ENCODE measurements around the gene POLR2H. TPM values are rescaled to one million over a fixed set of nuclear protein-coding genes. Genes with fewer than 3 reads are reported as not detected.

Gene POLR2H
- 10 to 100 TPM; 87.1 to 91.3 (median 90.0) TPM for polyA plus RNA-seq (ENCODE audit: insufficient read length in 3 of 3)

GRCh38 chr3:184361532-184361931 lies at the start of gene POLR2H, which contains the start of gene CLCN2:
Gene POLR2H, plus strand, starts transcription at chr3:184361710. Its CDS starts 1,783 bp downstream, at chr3:184363493.
Gene CLCN2, minus strand, starts transcription at chr3:184361605. Its CDS starts 126 bp downstream, at chr3:184361479.
- DNase-seq (ENCODE audit: low read depth in 3 of 3, low spot score in 2 of 3): peak in 2 of 3 donors; percentile 55 to 71

GRCh38 chr3:184314363-184314699 lies 47.2 kb upstream of the POLR2H start, which contains the start of gene EIF4G1:
Gene EIF4G1, plus strand, starts transcription at chr3:184314606. Its CDS starts 1,191 bp downstream, at chr3:184315797.
- peak in 2 of 3 donors; percentile 70 to 83 for DNase-seq (ENCODE audit: low read depth in 3 of 3, low spot score in 2 of 3)

GRCh38 chr3:184314700-184315542 lies 46.6 kb upstream of the POLR2H start:
- DNase-seq (ENCODE audit: low read depth in 3 of 3, low spot score in 2 of 3): peak in 1 of 3 donors; percentile 24

DNA sequence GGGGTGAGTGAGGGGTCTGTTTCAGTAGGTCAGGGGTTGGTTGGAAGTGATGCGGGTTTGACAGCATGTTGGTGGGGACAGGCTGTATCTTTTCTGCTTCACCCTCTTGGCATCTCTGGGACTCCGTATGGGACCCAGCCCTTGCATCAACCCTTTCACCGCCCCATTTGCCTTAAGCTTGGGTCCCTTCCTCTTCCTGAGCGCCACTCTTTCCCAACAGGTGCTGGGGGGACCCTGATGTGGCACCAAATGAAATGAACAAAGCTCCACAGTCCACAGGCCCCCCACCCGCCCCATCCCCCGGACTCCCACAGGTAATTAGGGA lies 46.0 kb upstream of the POLR2H start:
- DNase-seq (ENCODE audit: low read depth in 3 of 3, low spot score in 2 of 3): no peak

DNA sequence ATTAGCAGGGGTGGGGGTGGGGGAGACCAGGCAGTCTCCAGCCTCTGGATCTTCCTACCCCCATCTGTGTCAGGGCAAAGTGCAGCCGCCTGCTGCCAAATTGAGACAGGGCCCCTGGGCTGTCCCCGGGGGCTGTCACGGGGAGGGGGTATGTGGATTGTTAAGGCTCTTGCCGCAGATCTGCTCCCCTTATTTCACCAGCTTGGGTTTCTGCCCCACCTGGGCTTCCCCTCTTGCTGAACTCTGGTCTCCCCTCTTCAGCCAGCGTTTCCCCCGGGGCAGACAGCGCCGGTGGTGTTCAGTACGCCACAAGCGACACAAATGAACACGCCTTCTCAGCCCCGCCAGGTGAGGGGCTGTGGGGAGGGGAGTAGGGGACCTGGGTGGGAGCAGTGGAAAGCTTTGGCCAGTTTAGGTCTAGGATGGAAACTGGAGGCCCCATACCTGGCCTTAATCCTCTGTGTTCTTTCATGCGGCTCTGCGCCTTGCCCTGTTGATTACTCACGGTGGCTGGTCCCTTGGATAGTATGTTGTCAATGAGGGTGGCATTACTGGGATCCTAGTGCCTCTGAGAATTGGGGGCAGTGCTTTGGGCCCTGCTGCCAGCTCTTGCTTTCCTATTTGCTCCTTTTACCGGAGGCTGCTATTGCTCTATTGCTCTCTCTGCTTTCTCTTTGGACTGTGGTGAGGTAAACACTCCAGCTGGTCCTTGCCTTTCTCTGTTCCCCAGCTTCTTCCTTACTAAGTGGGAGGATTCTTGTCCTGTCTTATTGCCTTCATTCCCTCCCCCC lies 45.4 kb upstream of the POLR2H start:
- no peak for DNase-seq (ENCODE audit: low read depth in 3 of 3, low spot score in 2 of 3)

DNA sequence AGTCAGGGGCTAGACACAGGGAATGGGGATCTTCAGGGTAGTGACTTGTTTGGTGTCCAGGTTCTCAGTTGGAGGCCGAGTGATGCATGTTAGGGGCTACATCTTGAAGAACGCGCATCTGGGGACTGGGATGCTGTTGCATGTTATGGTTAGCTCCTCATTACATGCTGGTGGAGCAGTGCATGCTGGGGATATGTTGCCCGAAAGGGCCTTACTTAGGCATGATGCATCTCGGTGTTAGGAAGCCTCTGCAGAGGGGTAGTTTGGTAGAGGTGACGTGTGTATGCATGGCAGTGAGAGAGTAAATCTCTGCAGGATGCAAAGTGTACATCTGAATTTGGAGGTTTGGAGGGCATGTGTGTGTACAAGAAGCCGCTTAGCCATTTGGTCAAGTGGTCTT lies 44.7 kb upstream of the POLR2H start:
- no peak for DNase-seq (ENCODE audit: low read depth in 3 of 3, low spot score in 2 of 3)

DNA sequence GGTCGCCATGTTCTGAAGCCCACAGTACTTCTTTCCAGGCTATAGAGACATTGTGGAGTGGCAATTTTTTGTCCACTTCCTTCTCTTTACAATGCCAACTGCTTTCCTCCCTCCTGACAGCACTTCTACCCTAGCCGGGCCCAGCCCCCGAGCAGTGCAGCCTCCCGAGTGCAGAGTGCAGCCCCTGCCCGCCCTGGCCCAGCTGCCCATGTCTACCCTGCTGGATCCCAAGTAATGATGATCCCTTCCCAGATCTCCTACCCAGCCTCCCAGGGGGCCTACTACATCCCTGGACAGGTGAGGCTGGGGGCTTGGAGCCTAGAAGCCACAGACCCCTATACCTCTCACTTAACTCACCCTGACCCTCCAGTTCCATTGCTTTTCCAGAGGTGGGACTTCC lies 44.3 kb upstream of the POLR2H start:
- no peak for DNase-seq (ENCODE audit: low read depth in 3 of 3, low spot score in 2 of 3)

DNA sequence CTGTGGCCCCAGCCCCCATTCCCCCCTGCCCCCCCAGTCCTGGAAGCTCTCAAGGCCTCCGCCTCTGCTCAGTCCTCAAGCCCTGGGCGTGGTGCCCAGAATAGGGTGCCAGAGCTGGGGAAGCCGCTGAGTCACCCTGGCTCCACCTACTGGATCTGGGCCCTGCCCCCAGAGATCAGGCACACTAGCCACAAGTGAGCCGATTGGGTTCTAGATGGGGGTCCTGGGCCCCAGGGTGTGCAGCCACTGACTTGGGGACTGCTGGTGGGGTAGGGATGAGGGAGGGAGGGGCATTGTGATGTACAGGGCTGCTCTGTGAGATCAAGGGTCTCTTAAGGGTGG lies 41.4 kb upstream of the POLR2H start:
- DNase-seq (ENCODE audit: low read depth in 3 of 3, low spot score in 2 of 3): no peak

- DNase-seq (ENCODE audit: low read depth in 3 of 3, low spot score in 2 of 3): no peak
These were observed 39.8 kb upstream of the POLR2H start for GRCh38 chr3:184321666-184322065.

- no peak for DNase-seq (ENCODE audit: low read depth in 3 of 3, low spot score in 2 of 3)
These were observed 38.6 kb upstream of the POLR2H start for GRCh38 chr3:184322731-184323487.

- no peak for DNase-seq (ENCODE audit: low read depth in 3 of 3, low spot score in 2 of 3)
These were observed 37.8 kb upstream of the POLR2H start for GRCh38 chr3:184323696-184324095.

DNA sequence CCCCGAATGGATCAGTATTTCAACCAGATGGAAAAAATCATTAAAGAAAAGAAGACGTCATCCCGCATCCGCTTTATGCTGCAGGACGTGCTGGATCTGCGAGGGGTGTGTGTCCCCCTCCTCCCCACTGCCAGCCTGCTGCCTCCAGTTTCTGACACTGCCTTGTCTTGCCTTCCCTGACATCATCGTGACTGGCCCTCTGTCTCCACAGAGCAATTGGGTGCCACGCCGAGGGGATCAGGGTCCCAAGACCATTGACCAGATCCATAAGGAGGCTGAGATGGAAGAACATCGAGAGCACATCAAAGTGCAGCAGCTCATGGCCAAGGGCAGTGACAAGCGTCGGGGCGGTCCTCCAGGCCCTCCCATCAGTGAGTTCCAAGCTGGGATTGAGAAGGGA lies 36.2 kb upstream of the POLR2H start:
- DNase-seq (ENCODE audit: low read depth in 3 of 3, low spot score in 2 of 3): no peak

DNA sequence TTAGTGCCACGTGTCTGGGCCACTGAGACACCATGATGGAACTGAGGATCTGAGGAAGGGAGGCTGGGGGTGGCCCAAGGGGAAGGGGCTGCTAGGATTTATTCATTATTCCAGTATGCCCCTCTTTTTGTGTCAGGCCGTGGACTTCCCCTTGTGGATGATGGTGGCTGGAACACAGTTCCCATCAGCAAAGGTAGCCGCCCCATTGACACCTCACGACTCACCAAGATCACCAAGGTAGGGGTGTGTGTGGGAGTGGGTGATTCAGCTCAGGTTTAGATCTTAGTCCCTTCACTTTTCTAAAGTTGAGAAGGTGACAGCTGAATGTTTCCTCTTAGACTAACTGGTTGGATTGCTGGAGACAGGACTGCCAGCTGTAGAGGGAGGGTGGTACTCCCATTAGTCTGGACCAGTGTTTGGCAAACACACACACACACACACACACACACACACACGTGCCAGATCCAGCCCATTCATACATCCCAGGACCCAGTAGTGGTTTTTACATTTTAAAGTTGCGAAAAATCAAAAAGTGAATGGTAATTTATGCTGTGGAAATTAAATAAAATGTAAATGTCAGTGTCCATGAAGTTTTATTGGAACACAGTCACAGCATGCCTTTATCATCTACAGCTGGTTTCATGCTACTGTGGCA lies 35.7 kb upstream of the POLR2H start:
- no peak for DNase-seq (ENCODE audit: low read depth in 3 of 3, low spot score in 2 of 3)

DNA sequence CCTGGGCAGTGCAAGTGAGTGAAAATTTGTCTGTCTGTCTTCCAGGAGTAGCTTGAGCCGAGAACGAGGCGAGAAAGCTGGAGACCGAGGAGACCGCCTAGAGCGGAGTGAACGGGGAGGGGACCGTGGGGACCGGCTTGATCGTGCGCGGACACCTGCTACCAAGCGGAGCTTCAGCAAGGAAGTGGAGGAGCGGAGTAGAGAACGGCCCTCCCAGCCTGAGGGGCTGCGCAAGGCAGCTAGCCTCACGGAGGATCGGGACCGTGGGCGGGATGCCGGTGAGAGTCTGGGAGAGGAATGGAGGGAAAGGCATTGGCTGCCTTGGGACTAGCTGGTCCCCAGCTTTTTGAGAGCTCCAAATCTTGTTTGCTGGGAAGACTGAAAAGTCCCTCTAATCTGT lies 34.3 kb upstream of the POLR2H start:
- DNase-seq (ENCODE audit: low read depth in 3 of 3, low spot score in 2 of 3): no peak

GRCh38 chr3:184328516-184328915 lies 33.0 kb upstream of the POLR2H start:
- DNase-seq (ENCODE audit: low read depth in 3 of 3, low spot score in 2 of 3): no peak

GRCh38 chr3:184332370-184333090 lies 29.0 kb upstream of the POLR2H start:
- DNase-seq (ENCODE audit: low read depth in 3 of 3, low spot score in 2 of 3): no peak

DNA sequence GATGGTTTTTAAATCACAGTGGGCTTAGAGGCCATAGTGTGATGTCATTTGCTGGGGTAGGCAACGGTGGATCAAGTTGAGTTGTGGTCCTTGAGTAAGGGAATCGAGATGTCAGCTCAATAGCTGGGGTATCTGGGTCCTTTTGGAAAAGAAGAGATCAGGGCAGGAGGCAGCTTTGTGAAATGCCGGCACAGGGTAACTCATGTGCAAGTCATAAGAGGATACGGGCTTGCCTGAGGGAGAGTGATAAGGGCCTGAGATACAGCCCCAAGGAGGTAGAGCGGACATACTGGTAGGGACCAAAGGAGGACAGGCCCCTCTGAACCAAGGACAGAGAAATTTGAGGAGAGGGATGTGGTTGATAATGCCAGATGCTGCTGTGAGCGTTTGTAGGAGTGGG lies 28.3 kb upstream of the POLR2H start:
- no peak for DNase-seq (ENCODE audit: low read depth in 3 of 3, low spot score in 2 of 3)

DNA sequence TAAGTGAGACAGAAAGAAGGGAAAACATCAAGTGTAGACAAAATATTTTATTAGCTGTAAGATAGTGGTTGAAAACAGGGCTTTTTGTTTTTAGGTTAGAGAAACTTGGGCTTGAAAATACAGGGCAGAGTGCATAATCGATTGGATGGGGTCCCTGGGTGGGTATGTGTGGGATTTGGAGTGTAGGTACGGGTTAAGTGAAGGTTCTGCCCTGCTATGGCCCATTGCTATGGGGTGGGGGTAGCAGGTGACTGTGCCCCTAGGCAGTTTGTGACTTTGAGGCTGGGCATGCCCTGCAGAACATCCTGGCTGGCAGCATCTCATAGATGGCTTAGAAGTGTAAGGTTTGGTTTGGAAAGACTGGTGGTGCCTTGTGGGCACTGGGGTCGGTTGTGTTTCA lies 27.8 kb upstream of the POLR2H start:
- no peak for DNase-seq (ENCODE audit: low read depth in 3 of 3, low spot score in 2 of 3)

DNA sequence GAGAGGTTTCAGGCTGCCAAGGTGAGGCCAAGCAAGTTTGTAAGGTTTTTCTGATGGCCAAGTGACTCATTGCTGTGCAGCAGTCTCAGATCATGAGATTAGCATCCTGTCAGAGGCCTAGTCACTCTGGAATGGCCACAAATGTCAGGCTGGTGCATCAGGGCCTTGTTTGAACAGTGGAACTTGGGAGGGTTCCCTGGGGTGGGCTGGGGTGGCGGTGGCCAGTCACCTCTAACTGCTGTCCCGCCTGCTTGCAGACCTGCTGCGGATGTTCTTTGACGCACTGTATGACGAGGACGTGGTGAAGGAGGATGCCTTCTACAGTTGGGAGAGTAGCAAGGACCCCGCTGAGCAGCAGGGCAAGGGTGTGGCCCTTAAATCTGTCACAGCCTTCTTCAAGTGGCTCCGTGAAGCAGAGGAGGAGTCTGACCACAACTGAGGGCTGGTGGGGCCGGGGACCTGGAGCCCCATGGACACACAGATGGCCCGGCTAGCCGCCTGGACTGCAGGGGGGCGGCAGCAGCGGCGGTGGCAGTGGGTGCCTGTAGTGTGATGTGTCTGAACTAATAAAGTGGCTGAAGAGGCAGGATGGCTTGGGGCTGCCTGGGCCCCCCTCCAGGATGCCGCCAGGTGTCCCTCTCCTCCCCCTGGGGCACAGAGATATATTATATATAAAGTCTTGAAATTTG lies 26.9 kb upstream of the POLR2H start:
- no peak for DNase-seq (ENCODE audit: low read depth in 3 of 3, low spot score in 2 of 3)

DNA sequence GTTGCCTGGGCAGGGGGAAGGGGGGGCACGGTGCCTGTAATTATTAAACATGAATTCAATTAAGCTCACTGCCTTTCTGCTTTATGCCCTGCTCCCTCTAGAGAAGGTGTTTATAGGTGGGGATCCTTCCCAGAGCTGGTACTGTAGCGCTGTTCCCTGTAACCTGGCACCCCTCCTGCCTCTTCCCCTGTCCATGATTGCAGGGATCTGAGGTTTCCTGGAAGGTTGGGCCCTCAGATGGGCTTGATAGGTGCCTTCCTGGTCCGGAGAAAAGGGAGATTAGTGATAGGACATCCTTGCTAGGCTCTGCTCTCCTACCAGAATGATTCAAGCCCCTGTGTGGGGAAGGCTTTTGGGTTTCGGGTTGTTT lies 26.2 kb upstream of the POLR2H start:
- DNase-seq (ENCODE audit: low read depth in 3 of 3, low spot score in 2 of 3): no peak
